Activated CD4-positive, alpha-beta T cell treated with anti-CD3 and anti-CD28 coated beads, Interleukin-2, amount 50 U/mL, for 48 hours (primary cell): ENCODE results near the gene AMOTL1.

ENCODE experiments used
- DNase-seq, 2 experiments: peaks; one replicate each; pipeline ENCODE4 v3.0.0-alpha.2; 2020

AMOTL1 gene

DNA sequence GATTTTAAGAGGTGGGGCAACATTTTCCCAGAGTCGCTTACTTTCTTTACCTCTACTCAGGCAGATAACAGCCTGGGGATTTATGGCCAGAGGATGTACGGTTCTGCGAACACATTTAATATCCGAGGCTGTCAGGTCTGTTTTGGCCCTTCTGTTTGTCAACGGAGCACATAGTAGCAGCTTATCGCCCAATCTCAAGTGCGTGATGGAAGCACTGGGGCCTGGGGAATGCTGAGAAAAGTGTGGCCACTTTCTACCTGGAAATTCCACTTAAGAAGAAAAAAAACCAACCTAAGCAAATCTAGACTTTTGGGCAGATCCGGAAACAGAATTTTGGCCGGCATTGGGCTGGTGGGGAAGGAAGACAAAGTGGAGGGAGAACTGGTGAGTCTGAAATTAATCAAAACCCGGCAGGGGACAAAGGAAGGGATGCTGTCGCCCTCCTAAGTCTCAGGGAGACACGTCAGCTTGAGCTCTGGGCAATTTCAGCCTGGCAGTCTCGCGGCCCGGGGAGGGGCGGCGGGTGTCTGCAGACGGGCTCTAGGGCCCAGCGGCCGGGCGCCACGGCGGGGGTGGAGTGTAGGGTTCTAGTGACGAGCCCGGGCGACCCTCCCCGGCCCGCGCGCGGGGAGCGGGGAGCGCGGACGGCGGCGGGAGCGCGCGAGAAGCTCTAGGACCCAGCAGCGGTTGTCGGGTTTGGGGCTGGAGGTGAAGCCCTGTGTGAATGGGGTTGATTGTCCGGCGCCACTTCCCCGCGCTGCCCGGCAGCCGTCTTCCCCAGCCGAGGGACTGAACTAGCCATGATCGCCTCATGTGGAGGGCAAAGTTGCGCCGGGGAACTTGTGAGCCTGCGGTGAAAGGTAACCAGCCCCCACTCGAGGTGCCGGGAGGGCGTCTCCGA lies at the start of gene AMOTL1:
Gene AMOTL1, plus strand, starts transcription at position 656 of the 901 bp plus-strand sequence. Its CDS starts 156 bp downstream, at position 812.
- DNase-seq: peak; percentile 11 to 22

DNA sequence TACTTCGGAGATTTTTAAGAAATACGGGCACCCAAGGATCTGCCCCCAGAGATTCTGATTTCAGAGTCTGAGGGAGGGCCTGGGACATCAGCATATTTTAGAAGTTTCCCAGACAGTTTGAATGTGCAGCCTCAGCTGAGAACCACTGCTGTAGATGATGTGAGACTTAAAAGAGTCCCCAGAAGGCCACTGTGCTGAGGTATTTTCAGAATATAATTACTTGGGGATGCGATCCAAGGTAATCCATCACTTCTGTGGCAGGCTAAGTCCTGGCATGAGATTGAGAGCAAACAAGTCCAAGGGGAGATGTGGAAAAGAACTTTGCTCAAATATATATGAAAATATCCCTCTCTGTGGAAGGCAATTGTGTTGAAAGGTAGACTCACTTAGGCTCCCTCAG lies 48.3 kb upstream of the AMOTL1 start:
- no peak for DNase-seq

DNA sequence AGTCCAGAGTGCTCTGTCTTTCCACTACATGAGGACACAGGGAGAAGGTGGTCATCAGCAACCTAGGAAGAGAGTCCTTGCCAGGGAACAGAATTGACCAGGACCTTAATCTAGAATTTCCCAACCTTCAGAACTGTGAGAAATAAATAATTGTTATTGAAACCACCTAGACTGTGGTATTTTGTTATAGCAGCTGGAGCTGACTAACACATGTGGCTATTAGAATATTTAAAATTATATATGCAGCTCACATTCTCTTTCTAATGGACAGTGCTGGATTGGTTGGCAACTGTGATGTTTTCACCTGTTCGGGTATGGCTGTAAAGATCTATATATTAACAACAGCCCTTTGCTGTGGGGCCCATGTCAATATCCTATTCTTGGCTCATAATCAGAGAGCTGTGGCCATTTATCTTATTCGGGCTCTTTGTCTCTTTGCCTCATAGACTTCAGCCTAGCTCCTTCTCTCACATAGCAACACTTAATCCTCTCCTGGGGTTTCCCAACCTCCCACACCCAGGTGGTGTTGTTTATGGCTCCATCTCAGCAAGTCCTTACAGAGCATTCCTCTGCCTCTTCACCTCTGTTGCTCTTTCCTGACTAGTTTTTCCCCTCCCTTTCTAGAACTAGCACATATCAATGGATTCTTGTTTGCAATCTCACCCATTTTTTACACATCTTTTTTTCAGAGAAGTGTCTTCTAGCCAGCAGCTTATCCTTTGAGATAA lies 46.4 kb upstream of the AMOTL1 start:
- no peak for DNase-seq

DNA sequence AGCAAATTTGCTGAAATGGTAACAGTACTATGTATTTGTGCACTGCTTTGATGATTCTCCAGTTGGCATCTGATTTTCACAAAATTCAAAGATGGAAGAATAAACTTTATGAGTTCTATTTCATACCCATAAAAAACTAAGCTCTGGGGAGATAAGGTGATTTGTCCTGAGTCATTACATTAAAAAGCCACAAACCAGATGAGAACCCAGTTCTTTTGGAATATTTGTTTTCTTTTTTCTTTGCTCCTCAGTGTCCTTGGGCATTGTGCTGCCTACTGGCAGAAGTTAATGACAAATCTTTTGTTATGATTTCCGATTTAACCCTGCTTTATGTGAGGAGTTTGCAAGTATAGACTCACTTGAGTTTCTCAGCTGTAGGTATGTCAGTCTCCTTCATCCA lies 45.4 kb upstream of the AMOTL1 start:
- no peak for DNase-seq

DNA sequence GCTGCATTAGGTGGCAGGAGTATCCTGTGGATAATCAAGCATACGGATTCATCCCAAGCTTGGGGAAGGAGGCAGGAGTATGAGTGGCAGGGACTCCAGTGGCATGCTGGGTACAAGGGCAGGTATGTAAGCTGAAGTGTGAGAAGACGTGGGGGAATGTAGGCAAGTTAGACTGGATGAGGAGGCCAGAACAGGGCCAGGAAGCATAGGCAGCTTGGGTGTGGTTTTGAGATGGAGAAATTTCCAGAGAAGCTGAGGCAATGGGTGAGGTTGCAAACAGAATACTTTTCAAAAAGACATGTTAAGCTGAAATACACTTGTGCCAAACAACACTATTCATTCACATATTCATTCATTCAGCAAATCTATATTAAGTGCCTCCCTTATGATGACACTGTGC lies 43.1 kb upstream of the AMOTL1 start:
- DNase-seq: no peak

DNA sequence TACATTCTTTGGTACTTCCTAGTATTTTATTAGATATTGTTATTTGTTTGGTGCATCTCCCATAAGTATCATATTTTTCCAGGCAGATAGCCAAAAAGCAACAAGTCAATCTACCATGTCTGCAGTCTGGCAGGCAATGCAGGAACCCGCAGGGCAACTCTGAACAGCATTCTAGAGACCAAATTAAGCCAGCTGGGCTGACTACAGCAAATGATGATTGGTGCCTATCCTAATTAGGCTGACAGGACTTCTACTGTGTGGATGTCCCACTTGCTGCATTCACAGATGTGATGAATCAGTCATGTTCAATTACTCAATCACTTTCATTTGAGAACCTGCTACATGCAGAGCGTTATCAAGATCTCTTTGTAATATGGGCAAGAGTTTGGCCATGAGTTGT lies 40.3 kb upstream of the AMOTL1 start:
- DNase-seq: no peak

- DNase-seq: no peak
Measured at GRCh38 chr11:94728541-94728940, 39.6 kb upstream of the AMOTL1 start.

DNA sequence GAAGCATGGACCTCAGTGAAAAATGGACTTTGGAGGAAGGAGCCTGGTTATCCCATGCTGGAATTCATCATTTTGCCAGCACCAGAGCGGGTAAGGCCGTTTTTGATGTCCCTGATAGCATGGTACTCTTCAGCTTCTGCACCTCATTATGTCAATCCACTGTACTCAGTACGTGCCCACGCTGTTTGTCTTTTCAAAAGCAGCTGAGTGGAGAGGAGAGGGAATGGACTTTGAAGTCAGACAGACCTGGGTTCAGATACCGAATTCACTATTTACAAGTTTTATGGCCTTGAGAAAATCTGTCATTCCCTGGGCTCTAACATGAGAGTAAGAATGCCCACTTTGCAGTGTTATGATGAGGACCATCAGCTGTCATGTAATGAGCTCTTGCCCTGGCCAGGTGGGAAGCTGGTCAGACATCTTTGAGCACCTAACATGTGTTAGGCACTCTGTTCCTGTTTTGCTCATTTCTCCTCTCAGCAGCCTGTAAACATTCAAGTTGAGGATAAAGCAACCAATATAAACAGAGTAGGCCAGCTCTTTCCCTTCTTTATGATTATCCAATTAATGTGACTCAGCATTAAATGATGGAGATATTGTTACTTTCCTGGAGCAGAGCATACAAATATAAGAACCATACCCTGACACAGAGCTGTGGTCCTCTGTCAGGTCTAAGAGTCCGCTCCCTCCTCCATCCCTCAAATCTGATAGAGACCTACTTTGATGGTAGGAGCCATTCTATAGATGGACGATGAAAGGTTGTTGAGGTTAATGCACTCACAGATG lies 39.0 kb upstream of the AMOTL1 start:
- DNase-seq: no peak

DNA sequence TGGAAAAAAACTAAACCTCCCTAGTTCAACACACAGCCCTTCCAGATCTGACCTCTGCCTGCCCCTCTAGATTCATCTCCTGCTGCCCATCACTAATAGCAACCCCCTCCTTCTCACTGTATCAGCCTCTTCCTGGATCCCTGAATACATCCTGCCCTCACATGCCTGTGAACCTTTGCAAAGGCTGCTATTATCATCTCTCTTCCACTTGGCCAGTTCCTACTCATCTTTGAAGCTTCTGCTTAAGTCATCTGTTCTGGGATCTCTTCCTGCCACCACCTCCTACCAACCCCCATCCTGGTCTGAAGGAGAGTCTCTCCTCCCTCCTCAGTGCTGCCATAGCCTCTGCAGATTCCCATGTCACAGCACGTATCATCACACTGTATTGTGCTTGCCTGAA lies 38.0 kb upstream of the AMOTL1 start:
- no peak for DNase-seq

DNA sequence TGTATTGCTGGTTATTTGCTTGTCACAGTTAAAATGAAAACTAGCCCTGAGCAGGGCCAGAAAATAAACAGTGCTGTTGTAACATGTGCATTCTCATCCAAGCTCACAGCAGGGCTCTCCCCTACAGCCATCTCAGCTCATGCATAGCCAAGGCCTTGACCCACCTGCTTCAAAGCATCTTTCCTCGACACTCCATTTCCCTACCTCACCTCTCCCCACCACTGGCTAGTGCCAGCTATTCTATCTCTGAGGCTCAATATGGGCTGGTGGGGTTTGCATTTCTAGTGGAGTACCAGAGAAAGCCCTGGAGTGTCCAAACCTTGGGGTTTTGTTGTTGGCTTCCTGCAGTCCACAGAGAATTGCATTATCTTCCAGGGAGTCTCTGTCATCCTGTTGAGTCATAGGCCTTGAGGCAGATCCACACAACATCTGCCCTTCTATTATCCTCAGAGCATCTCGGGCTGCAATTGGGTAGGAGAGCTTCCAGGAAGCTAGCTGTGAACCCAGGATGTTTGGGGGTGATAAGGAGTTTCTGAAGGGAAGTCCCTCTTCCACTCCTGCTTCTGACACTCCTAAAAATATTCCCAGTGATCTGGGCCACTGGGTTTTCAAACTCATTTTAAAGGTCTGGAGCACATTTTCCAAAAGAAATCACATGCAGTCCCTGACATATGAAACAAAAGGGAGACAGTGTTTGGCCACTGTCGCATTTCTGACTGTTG lies 36.1 kb upstream of the AMOTL1 start:
- DNase-seq: no peak

GRCh38 chr11:94732617-94733281 lies 35.4 kb upstream of the AMOTL1 start:
- DNase-seq: no peak

GRCh38 chr11:94734563-94735275 lies 33.4 kb upstream of the AMOTL1 start:
- no peak for DNase-seq

- DNase-seq: no peak
Measured at GRCh38 chr11:94735907-94736306, 32.2 kb upstream of the AMOTL1 start.

DNA sequence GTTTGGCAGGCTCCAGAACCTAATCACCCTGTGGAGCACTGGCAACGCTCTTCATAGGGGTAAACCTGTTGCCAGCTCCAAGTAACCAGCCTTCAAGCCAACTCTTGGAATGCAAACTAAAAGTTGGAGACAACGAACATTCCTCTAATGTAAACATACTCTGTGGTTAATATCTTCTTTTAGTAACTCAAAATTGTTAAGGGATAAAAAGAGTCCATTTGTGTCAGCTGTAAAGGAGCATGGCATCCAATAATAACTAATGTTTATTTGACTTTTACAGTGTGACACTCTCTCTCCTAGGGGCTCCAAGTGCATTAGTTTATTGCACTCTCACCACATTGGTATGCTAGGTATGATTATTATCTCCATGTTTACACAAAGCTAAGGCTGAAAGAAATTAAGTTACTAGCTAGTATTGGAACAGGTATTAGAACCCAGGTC lies 31.0 kb upstream of the AMOTL1 start:
- no peak for DNase-seq

GRCh38 chr11:94738746-94739145 lies 29.4 kb upstream of the AMOTL1 start:
- DNase-seq: no peak

GRCh38 chr11:94739331-94739730 lies 28.8 kb upstream of the AMOTL1 start:
- no peak for DNase-seq

DNA sequence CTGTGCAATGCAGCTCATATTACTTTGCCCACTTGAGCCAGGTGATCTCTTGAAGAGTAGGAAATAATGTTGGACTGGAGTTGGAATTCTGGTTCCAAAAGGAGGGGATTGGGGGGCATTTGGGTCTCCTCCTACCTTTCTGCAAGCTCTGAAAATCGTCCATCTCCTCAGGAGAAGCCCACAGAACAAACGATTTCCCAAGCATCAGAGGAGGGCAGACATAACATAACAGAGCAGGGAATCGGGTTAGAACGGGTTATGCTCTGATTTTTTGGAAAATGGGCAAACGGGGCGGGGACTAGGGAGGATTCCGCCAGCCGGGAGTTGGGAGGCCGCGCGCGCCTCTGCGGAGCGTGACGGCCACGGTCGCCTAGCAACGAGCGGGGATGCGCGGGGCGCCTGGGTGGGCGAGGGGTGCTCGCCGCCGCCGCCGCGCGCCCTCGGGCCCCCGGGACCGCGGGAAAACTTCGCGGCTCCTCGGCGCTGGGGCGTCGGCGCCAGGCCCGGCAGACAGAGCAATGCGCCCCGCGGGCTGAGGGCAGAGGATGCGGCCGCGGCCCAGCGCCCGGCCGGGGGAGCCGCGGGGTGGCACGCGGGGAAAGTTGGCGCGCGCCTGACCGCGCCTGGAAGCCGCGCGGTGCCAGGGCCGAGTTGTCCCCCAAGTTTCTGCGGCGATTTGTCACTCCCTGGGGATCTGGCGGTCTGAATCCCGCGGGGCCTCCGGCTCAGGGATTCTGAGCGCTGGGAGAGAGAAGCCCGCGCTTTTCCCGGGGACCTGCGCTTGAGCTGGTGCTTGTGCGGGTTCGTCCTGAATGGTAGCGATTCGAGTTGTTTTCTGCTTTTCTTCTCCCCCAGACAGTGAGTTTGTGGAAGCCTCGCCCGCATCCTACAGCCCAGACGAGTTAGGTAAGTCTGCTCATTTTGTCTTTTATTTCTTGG lies 27.8 kb upstream of the AMOTL1 start:
- DNase-seq: peak in 1 of 2 experiments; percentile 5

GRCh38 chr11:94741022-94741679 lies 27.0 kb upstream of the AMOTL1 start:
- peak; percentile 1 to 8 for DNase-seq

DNA sequence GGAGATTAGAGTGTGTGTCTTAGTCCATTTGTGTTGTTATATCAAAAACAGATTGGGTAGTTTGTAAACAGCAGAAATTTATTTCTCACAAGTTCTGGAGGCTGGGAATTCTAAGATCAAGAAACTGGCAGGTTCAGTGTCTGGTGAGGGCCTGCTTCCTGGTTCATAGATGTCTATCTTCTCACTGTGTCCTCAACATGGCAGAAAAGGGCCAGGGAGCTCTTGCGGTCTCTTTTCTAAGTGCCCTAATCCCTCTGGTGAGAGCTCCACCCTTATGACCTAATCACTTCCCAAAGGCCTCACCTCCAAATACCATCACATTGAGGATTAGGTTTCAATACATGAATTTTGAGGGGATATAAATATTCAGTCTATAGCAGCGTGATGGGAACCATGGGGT lies 25.5 kb upstream of the AMOTL1 start:
- no peak for DNase-seq

DNA sequence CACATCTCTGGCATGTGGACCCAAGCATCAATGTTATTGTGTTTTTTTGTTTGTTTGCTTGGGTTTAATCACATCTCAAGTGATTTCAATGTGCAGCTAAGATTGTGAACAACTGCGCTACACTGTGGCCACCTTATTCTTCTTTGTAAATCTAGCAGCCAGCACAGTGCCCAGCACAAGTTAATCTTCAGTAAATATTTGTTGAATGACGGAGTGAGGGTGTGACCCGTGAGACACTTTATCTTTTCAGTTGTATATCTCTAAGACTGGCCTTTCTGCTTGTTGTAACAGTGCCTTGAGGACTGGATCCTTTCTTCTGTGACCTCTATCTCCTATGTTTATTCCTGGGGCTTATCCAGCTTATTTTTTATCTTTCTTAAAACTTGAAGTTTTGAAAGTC lies 21.4 kb upstream of the AMOTL1 start:
- no peak for DNase-seq
